Lung (tissue), 12 donors: Measurements from ENCODE around the gene ADAD1. TPM values are rescaled to one million over a fixed set of nuclear protein-coding genes. Genes with fewer than 3 reads are reported as not detected.

ENCODE experiments used
- ATAC-seq: fragments of 200-7000 bp; cut with Tn5 transposase; one replicate; pipeline ENCODE4 v1.9.1; 2020; ENCODE audit warnings: moderate number of reproducible peaks; ENCODE audit not compliant: insufficient read depth, low FRiP score
- DNase-seq, 3 donors: peaks; one replicate each; pipeline ENCODE4 v3.0.0-alpha.2; 2013 to 2017
- H3K27ac ChIP-seq, 2 donors: one replicate each; pipeline ENCODE4 v1.5.1; 2013; ENCODE audit warnings: mild to moderate bottlenecking in 2 of 2, moderate library complexity in 2 of 2, control low read depth in 1 of 2, inconsistent platforms in 1 of 2, low read depth in 1 of 2, low read length in 1 of 2
- H3K27me3 ChIP-seq, 3 donors: one replicate each; pipeline ENCODE4 v1.5.1; 2013; ENCODE audit warnings: low read length in 2 of 3; ENCODE audit not compliant: control insufficient read depth in 3 of 3, insufficient read depth in 3 of 3
- H3K36me3 ChIP-seq, 4 donors: one replicate each; pipeline ENCODE4 v1.5.1; 2013; ENCODE audit warnings: low read length in 4 of 4, mild to moderate bottlenecking in 1 of 4, moderate library complexity in 1 of 4; ENCODE audit not compliant: control insufficient read depth in 4 of 4, insufficient read depth in 4 of 4
- H3K4me1 ChIP-seq, 5 donors: one replicate each; pipeline ENCODE4 v1.5.1; 2013; ENCODE audit warnings: low read length in 5 of 5, mild to moderate bottlenecking in 2 of 5, moderate library complexity in 1 of 5; ENCODE audit not compliant: control insufficient read depth in 5 of 5, insufficient read depth in 5 of 5
- H3K4me3 ChIP-seq: one replicate; pipeline ENCODE4 v1.5.1; 2013; ENCODE audit warnings: mild to moderate bottlenecking, control low read depth, moderate library complexity
- H3K9ac ChIP-seq, 2 donors: one replicate each; pipeline ENCODE4 v1.5.1; 2013; ENCODE audit warnings: low read length in 2 of 2, control low read depth in 1 of 2; ENCODE audit not compliant: insufficient read depth in 1 of 2
- H3K9me3 ChIP-seq, 4 donors: one replicate each; pipeline ENCODE4 v1.5.1; 2013; ENCODE audit warnings: low read length in 3 of 4, mild to moderate bottlenecking in 1 of 4, moderate library complexity in 1 of 4; ENCODE audit not compliant: control insufficient read depth in 4 of 4, insufficient read depth in 3 of 4
- CTCF ChIP-seq: IDR thresholded peaks from 2 replicates; pipeline ENCODE4 v1.5.1; 2012; ENCODE audit warnings: mild to moderate bottlenecking; ENCODE audit errors: control extremely low read depth, extremely low read depth
- WGBS, 2 donors: extraction: QIAGEN DNeasy Blood & Tissue Kit; methylation state at CpG; one replicate each; pipeline ENCODE4 v1.1.7; 2013; 5-methylcytosine and 5-hydroxymethylcytosine counted together
- polyA plus RNA-seq, 2 donors: library from polyadenylated mRNA; stranded (reverse); fragments of 200-250 nt; gene quantifications; one replicate each; pipeline ENCODE4 v1.2.1, GENCODE V29; 2013
- total RNA-seq, 2 donors: library from RNA; depleted of rRNA in 1 of 2; stranded (reverse); fragments of >200 nt in 1 of 2; gene quantifications; one replicate each; pipeline ENCODE4 v1.2.1, GENCODE V29; 2014 to 2021
- donor health status: control.
- donor health status: control.
- donor health status: Bipolar disorder and iron deficiency.
- donor health status: healthy.
- donor health status: DM: yes; HTN: yes; CAD: no.

The ADAD1 gene
- total and polyA plus RNA-seq, 4 donors = not detected

GRCh38 chr4:122393276-122393675 lies 14.5 kb downstream of the ADAD1 start:
- no peak for TF ChIP-seq CTCF
- WGBS, 2 donors = 56 to 78% methylated on average over 1 of the region's 1 CpG
- Histone ChIP-seq H3K27me3 (no peaks in the 10 kb centered on the region), H3K4me1 (no peaks in the 10 kb centered on the region), H3K9me3 (peaks cover 0 to 2% (median 0%) of the 10 kb centered on the region in 4 donors), H3K27ac (no peak overlapping the region), H3K4me3 (no peak overlapping the region), H3K9ac (no peak overlapping the region), H3K36me3 (no peaks in the 10 kb centered on the region)
- DNase-seq (peak in 2 of 3 donors; percentile 61 to 65), ATAC-seq (no peak)

- WGBS, 2 donors = 61 to 62% methylated on average over 3 of the region's 3 CpGs
- ATAC-seq = no peak
Observed at GRCh38 chr4:122403861-122404260, 25.1 kb downstream of the ADAD1 start.

GRCh38 chr4:122412547-122412946 lies 33.7 kb downstream of the ADAD1 start:
- H3K9ac ChIP-seq = no peak overlapping the region
- H3K4me3 ChIP-seq = no peak overlapping the region
- H3K4me1 ChIP-seq = no peaks in the 10 kb centered on the region
- H3K9me3 ChIP-seq = no peaks in the 10 kb centered on the region
- H3K27me3 ChIP-seq = no peaks in the 10 kb centered on the region
- DNase-seq = no peak
- H3K27ac ChIP-seq = no peak overlapping the region
- 46 to 52% methylated on average over 3 of the region's 3 CpGs for WGBS, 2 donors
- TF ChIP-seq CTCF = no peak
- no peaks in the 10 kb centered on the region for H3K36me3 ChIP-seq
- ATAC-seq = no peak

More at GRCh38 chr4:122403861-122404260, 25.1 kb downstream of the ADAD1 start:
- Histone ChIP-seq H3K27me3 (no peaks in the 10 kb centered on the region), H3K36me3 (no peaks in the 10 kb centered on the region), H3K9ac (no peak overlapping the region), H3K4me1 (no peaks in the 10 kb centered on the region), H3K27ac (no peak overlapping the region), H3K4me3 (no peak overlapping the region), H3K9me3 (peaks cover 0 to 6% (median 0%) of the 10 kb centered on the region in 4 donors)
- DNase-seq = no peak
- TF ChIP-seq CTCF = no peak

GRCh38 chr4:122423246-122423645 lies 44.4 kb downstream of the ADAD1 start:
- DNase-seq (no peak), ATAC-seq (no peak)
- Histone ChIP-seq H3K4me3 (no peak overlapping the region), H3K27ac (no peak overlapping the region), H3K9me3 (peaks cover 0 to 3% (median 0%) of the 10 kb centered on the region in 4 donors), H3K27me3 (no peaks in the 10 kb centered on the region), H3K36me3 (no peaks in the 10 kb centered on the region), H3K4me1 (no peaks in the 10 kb centered on the region), H3K9ac (no peak overlapping the region)
- TF ChIP-seq CTCF = no peak
